MM.1S (cell line): Measurements from ENCODE around the gene CDK5.

Source experiments
- DNase-seq: peaks from one replicate; pipeline ENCODE4 v3.0.0-alpha.2; 2015
- H2AFZ ChIP-seq: fragments of 300-600 bp; sonication (generic); 2 replicates; pipeline ENCODE4 v1.6.0; 2016; ENCODE audit warnings: antibody characterized with exemption, low read length
- H3F3A ChIP-seq: fragments of 300-600 bp; sonication (generic); 2 replicates; pipeline ENCODE4 v1.6.1; 2016; ENCODE audit warnings: mild to moderate bottlenecking, antibody characterized with exemption, low read length, moderate library complexity, mixed read lengths; ENCODE audit not compliant: insufficient read depth
- H3K27ac ChIP-seq: fragments of 300-600 bp; sonication (generic); 2 replicates; pipeline ENCODE4 v1.5.1; 2016; ENCODE audit warnings: mild to moderate bottlenecking, low read length
- H3K27me3 ChIP-seq: fragments of 300-600 bp; sonication (generic); replicated peaks from 2 replicates; pipeline ENCODE4 v1.6.0; 2016; ENCODE audit warnings: low read length; ENCODE audit not compliant: insufficient read depth
- H3K36me3 ChIP-seq: fragments of 300-600 bp; sonication (generic); replicated peaks from 2 replicates; pipeline ENCODE4 v1.6.1; 2016; ENCODE audit warnings: mild to moderate bottlenecking, low read length, mixed read lengths; ENCODE audit not compliant: insufficient read depth
- H3K4me1 ChIP-seq: fragments of 300-600 bp; sonication (generic); 2 replicates; pipeline ENCODE4 v1.6.1; 2016; ENCODE audit warnings: low read length, mixed read lengths
- H3K4me2 ChIP-seq: fragments of 300-600 bp; sonication (generic); 2 replicates; pipeline ENCODE4 v1.6.0; 2016; ENCODE audit warnings: low read depth, low read length
- H3K4me3 ChIP-seq: fragments of 300-600 bp; sonication (generic); 2 replicates; pipeline ENCODE4 v1.5.1; 2016; ENCODE audit warnings: low read length, mixed read lengths
- H3K79me2 ChIP-seq: fragments of 300-600 bp; sonication (generic); 2 replicates; pipeline ENCODE4 v1.6.1; 2016; ENCODE audit warnings: mixed run types, low read length, mixed read lengths
- H3K9ac ChIP-seq: fragments of 300-600 bp; sonication (generic); 2 replicates; pipeline ENCODE4 v1.6.1; 2016; ENCODE audit warnings: low read length, mixed read lengths
- H3K9me2 ChIP-seq: fragments of 300-600 bp; sonication (generic); replicated peaks from 2 replicates; pipeline ENCODE4 v1.6.1; 2016; ENCODE audit warnings: mild to moderate bottlenecking, low read length, mixed read lengths; ENCODE audit not compliant: insufficient read depth
- H3K9me3 ChIP-seq: fragments of 300-600 bp; sonication (generic); replicated peaks from 2 replicates; pipeline ENCODE4 v1.6.1; 2016; ENCODE audit warnings: mild to moderate bottlenecking, low read length, mixed read lengths; ENCODE audit not compliant: insufficient read depth
- H4K20me1 ChIP-seq: fragments of 300-600 bp; sonication (generic); 2 replicates; pipeline ENCODE4 v1.6.1; 2016; ENCODE audit warnings: mild to moderate bottlenecking, low read length, moderate library complexity, mixed read lengths; ENCODE audit not compliant: insufficient read depth
- EZH2 ChIP-seq: fragments of 300-600 bp; sonication (generic); optimal IDR thresholded peaks from 2 replicates; pipeline ENCODE3; 2017; ENCODE audit warnings: low read depth, mild to moderate bottlenecking, antibody characterized with exemption, low read length, mixed read lengths
- EZH2phosphoT487 ChIP-seq: fragments of 300-600 bp; sonication (generic); IDR thresholded peaks from 2 replicates; pipeline ENCODE4 v1.6.1; 2018; ENCODE audit warnings: antibody characterized with exemption, low read length
- TF ChIP-seq, protein P1 (sequence below): fragments of 300-600 bp; sonication (generic); IDR thresholded peaks from 2 replicates; pipeline ENCODE4 v1.5.1; 2016; ENCODE audit warnings: antibody characterized with exemption, low read length, mixed read lengths

Gene CDK5

GRCh38 chr7:151080522-151081169 is 22.9 kb upstream of the CDK5 start, which contains the start of gene FASTK:
FASTK (minus strand) TSS chr7:151080809; CDS start chr7:151080766, 43 bp downstream.
- Histone ChIP-seq H3K79me2 (peaks cover 52% of the 10 kb centered on the region), H2AFZ (peak within 1 kb of the TSS; percentile 70), H4K20me1 (no peaks in the 10 kb centered on the region), H3F3A (peaks cover 16% of the 10 kb centered on the region; the same call in 1 of the 2 replicates), H3K4me3 (peak within 1 kb of the TSS; percentile 84), H3K4me2 (peak within 1 kb of the TSS; percentile 71), H3K27ac (peak within 1 kb of the TSS; percentile 45; the same call in 1 of the 2 replicates), H3K9me3 (no peaks in the 10 kb centered on the region), H3K36me3 (0 out of 2 replicates have a peak, but pooled peaks cover 3% of the 10 kb centered on the region), H3K4me1 (peaks cover 22% of the 10 kb centered on the region), H3K9me2 (no peaks in the 10 kb centered on the region), H3K27me3 (no peaks in the 10 kb centered on the region), H3K9ac (peak within 1 kb of the TSS; percentile 92)
- TF ChIP-seq, protein P1, sequence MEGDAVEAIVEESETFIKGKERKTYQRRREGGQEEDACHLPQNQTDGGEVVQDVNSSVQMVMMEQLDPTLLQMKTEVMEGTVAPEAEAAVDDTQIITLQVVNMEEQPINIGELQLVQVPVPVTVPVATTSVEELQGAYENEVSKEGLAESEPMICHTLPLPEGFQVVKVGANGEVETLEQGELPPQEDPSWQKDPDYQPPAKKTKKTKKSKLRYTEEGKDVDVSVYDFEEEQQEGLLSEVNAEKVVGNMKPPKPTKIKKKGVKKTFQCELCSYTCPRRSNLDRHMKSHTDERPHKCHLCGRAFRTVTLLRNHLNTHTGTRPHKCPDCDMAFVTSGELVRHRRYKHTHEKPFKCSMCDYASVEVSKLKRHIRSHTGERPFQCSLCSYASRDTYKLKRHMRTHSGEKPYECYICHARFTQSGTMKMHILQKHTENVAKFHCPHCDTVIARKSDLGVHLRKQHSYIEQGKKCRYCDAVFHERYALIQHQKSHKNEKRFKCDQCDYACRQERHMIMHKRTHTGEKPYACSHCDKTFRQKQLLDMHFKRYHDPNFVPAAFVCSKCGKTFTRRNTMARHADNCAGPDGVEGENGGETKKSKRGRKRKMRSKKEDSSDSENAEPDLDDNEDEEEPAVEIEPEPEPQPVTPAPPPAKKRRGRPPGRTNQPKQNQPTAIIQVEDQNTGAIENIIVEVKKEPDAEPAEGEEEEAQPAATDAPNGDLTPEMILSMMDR = no peak
- no peak for TF ChIP-seq EZH2
- no peak for TF ChIP-seq EZH2phosphoT487
- DNase-seq = peak; percentile 97

DNA sequence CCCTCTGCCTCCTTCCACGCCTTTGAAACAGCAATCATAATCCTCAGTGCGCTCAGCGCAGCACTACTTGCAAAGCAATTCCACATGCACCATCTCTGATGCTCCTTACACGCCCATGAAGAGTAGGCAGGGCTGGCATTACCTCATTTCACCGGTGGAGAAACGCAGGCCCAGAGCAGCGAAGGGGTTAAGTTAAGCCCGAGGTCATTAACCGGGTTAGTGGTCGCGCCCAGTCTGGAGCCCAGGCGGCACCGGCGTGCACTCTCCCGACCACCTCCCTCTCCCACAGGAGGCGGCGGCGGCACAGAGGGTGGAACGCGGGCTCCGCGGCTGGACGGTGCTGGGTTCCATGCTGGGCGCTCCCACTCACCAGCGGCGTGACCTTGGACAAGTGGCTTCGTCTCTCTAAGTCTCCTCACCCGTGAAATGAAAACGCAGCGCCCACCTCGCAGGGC is 22.4 kb upstream of the CDK5 start:
- Histone ChIP-seq H3K4me3 (peak overlapping the region; percentile 84), H3K4me2 (peak overlapping the region; percentile 71), H3K36me3 (0 out of 2 replicates have a peak, but pooled peaks cover 3% of the 10 kb centered on the region), H3K9me2 (no peaks in the 10 kb centered on the region), H3K9me3 (no peaks in the 10 kb centered on the region), H3F3A (peaks cover 17% of the 10 kb centered on the region; the same call in 1 of the 2 replicates), H3K4me1 (peaks cover 19% of the 10 kb centered on the region), H3K79me2 (peaks cover 52% of the 10 kb centered on the region), H3K9ac (peak overlapping the region; percentile 92), H3K27me3 (no peaks in the 10 kb centered on the region), H4K20me1 (no peaks in the 10 kb centered on the region), H2AFZ (peak overlapping the region; percentile 70), H3K27ac (peak overlapping the region; percentile 45; the same call in 1 of the 2 replicates)
- peak; percentile 43 for DNase-seq
- TF ChIP-seq, protein P1 = no peak
- TF ChIP-seq EZH2phosphoT487 (no peak), EZH2 (no peak)

- Histone ChIP-seq H3K27ac (no peak overlapping the region), H3K9ac (peak overlapping the region; percentile 92), H4K20me1 (no peaks in the 10 kb centered on the region), H3K36me3 (peaks cover 3% of the 10 kb centered on the region; the same call in 1 of the 2 replicates), H3K27me3 (no peaks in the 10 kb centered on the region), H3K9me3 (no peaks in the 10 kb centered on the region), H3K4me2 (peak overlapping the region; percentile 71), H3K9me2 (no peaks in the 10 kb centered on the region), H3K4me1 (peaks cover 19% of the 10 kb centered on the region), H3K79me2 (peaks cover 52% of the 10 kb centered on the region), H3K4me3 (peak overlapping the region; percentile 84), H3F3A (peaks cover 15% of the 10 kb centered on the region; the same call in 1 of the 2 replicates), H2AFZ (no peak overlapping the region)
- no peak for TF ChIP-seq EZH2
- no peak for TF ChIP-seq EZH2phosphoT487
- TF ChIP-seq, protein P1 = no peak
- DNase-seq = no peak
Measured at GRCh38 chr7:151079199-151079910, 21.7 kb upstream of the CDK5 start.
